Stomach (tissue), 9 donors: ENCODE measurements around the gene IL4R. TPM values are rescaled to one million over a fixed set of nuclear protein-coding genes. Genes with fewer than 3 reads are reported as not detected.

ENCODE experiments used
- DNase-seq, 2 donors: peaks; one replicate each; pipeline versions ENCODE4 v3.0.0 to v3.0.0-alpha.2; 2013 to 2019
- H3K27ac ChIP-seq, 5 donors: fragments of 200-600 bp in 4 of 5; sonication (generic) in 4 of 5; one replicate each; pipeline ENCODE4 v1.5.1; 2013 to 2019; ENCODE audit warnings: mild to moderate bottlenecking in 1 of 5, moderate library complexity in 1 of 5
- H3K27me3 ChIP-seq, 3 donors: fragments of 200-600 bp; sonication (generic); one replicate each; pipeline ENCODE4 v1.5.1; 2017 to 2019; ENCODE audit warnings: mixed run types in 1 of 3
- H3K36me3 ChIP-seq, 4 donors: fragments of 200-600 bp; sonication (generic); 1 replicate in 3 of 4; 2 replicates in 1 of 4; pipeline ENCODE4 v1.5.1; 2016 to 2019
- H3K4me1 ChIP-seq, 4 donors: fragments of 200-600 bp; sonication (generic); one replicate each; pipeline ENCODE4 v1.5.1; 2016 to 2019
- H3K4me3 ChIP-seq, 4 donors: fragments of 200-600 bp; sonication (generic) in 3 of 4; one replicate each; pipeline ENCODE4 v1.5.1; 2016 to 2019; ENCODE audit warnings: mild to moderate bottlenecking in 1 of 4
- H3K9me3 ChIP-seq, 4 donors: fragments of 200-600 bp; sonication (generic); one replicate each; pipeline ENCODE4 v1.5.1; 2016 to 2019
- EP300 ChIP-seq: sonication (generic); formaldehyde crosslinking; IDR thresholded peaks from one replicate; pipeline ENCODE4 v1.6.1; 2017; ENCODE audit warnings: antibody characterized with exemption
- POLR2A ChIP-seq, 4 donors: fragments of 450-650 bp; IDR thresholded peaks; one replicate each; pipeline ENCODE4 v1.6.1; 2016; ENCODE audit warnings: antibody characterized with exemption in 4 of 4, control low read depth in 2 of 4, mild to moderate bottlenecking in 1 of 4, moderate library complexity in 1 of 4
- POLR2AphosphoS5 ChIP-seq, 3 donors: sonication (generic); formaldehyde crosslinking; IDR thresholded peaks; one replicate each; pipeline ENCODE4 v1.6.1; 2016; ENCODE audit warnings: antibody characterized with exemption in 3 of 3
- WGBS, 5 donors: extraction: QIAGEN DNeasy Blood & Tissue Kit in 3 of 5; methylation state at CpG; one replicate each; pipeline versions ENCODE4 v1.1.5 to v1.1.7; 2013 to 2018; 5-methylcytosine and 5-hydroxymethylcytosine counted together
- intact Hi-C: fragments of 100-400 bp; cut with DNase I; formaldehyde crosslinking; loops from one replicate; pipeline ENCODE4 v1.15.1; 2023; ENCODE audit warnings: low total_unique reads
- polyA plus RNA-seq, 3 donors: library from polyadenylated mRNA; stranded (reverse); fragments of 200-250 nt; gene quantifications; one replicate each; pipeline ENCODE4 v1.2.3, GENCODE V29; 2013
- total RNA-seq, 5 donors: library from RNA; depleted of rRNA; stranded (reverse); fragments of >200 nt; gene quantifications; one replicate each; pipeline versions ENCODE4 v1.1.0 to v1.2.3, GENCODE V29; 2014 to 2016
- TF ChIP-seq, protein P1 (sequence below), 7 experiments: fragments of 450-650 bp in 4 of 7; fragments of 200-600 bp in 3 of 7; sonication (generic) in 3 of 7; IDR thresholded peaks; one replicate each; pipeline ENCODE4 v1.5.1; 2016 to 2019; ENCODE audit warnings: antibody characterized with exemption in 7 of 7, control low read depth in 2 of 7, mild to moderate bottlenecking in 1 of 7
- donor health status: healthy with polysubstance abuse.
- donor health status: Bipolar disorder and iron deficiency.
- donor health status: healthy.

IL4R gene
- total and polyA plus RNA-seq, 8 donors = 17.4 to 120 (median 52.4) TPM

DNA sequence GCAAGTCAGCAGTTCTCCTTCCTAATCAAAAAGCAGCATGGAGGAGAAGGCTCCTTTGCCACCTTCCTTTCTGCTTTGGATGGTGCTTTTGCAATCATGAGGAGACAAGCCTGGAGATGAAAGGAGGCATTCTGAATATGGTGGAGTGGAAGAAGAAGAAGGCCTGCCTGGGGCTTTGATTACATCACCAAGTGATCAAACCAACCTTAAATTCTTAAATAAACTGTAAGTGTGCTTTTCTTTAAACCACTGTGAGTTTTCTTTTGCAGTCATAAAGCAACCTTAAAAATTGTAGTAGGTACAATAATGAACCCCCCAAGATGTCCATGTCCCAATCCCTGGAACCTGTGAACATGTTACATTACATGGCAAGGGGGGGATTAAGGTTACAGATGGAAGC, 56.5 kb downstream of the IL4R start:
- Histone ChIP-seq H3K4me3 (no peak overlapping the region), H3K36me3 (no peaks in the 10 kb centered on the region), H3K27ac (no peak overlapping the region), H3K4me1 (peaks cover 17 to 32% (median 21%) of the 10 kb centered on the region in 4 donors), H3K27me3 (no peaks in the 10 kb centered on the region), H3K9me3 (no peaks in the 10 kb centered on the region)
- intact Hi-C loops = loop anchor here (10.0 kb wide), 2 partner anchors 84 to 196 kb away; no protein-coding TSS in a partner anchor
- TF ChIP-seq POLR2A (IDR thresholded peaks at IDR 0.05) = no peak
- no peak for TF ChIP-seq EP300
- TF ChIP-seq, protein P1, sequence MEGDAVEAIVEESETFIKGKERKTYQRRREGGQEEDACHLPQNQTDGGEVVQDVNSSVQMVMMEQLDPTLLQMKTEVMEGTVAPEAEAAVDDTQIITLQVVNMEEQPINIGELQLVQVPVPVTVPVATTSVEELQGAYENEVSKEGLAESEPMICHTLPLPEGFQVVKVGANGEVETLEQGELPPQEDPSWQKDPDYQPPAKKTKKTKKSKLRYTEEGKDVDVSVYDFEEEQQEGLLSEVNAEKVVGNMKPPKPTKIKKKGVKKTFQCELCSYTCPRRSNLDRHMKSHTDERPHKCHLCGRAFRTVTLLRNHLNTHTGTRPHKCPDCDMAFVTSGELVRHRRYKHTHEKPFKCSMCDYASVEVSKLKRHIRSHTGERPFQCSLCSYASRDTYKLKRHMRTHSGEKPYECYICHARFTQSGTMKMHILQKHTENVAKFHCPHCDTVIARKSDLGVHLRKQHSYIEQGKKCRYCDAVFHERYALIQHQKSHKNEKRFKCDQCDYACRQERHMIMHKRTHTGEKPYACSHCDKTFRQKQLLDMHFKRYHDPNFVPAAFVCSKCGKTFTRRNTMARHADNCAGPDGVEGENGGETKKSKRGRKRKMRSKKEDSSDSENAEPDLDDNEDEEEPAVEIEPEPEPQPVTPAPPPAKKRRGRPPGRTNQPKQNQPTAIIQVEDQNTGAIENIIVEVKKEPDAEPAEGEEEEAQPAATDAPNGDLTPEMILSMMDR (IDR thresholded peaks at IDR 0.05) = no peak
- TF ChIP-seq POLR2AphosphoS5 (IDR thresholded peaks at IDR 0.05) = no peak
- no peak for DNase-seq

DNA sequence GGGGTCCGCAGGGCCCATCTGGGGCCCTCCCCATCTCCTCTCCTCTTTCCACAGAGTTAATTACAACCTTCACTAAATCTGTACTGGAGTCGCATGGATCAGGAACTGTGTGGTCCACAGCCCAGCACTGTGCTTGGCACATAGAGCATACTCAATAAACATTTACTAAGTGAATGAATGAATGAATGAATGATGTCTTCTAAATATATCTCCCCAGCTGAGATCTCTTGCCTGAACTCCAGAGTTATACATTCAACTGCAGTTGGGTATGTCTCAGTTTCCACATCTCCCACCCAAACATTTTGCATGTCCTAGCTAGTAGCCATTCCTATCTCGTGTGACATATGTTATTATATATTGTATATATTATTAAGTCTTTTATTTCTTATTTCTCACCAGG, 59.5 kb downstream of the IL4R start:
- no peak for DNase-seq
- Histone ChIP-seq H3K9me3 (no peaks in the 10 kb centered on the region), H3K27me3 (no peaks in the 10 kb centered on the region), H3K27ac (no peak overlapping the region), H3K36me3 (no peaks in the 10 kb centered on the region), H3K4me1 (peaks cover 0 to 12% (median 5%) of the 10 kb centered on the region in 4 donors), H3K4me3 (no peak overlapping the region)
- 90 to 95% (median 92%) methylated on average over 3 of the region's 3 CpGs for WGBS, 5 donors
- intact Hi-C loops = loop anchor here (10.0 kb wide), 2 partner anchors 81 to 199 kb away; no protein-coding TSS in a partner anchor
- TF ChIP-seq, protein P1 (IDR thresholded peaks at IDR 0.05) = no peak
- TF ChIP-seq POLR2A (IDR thresholded peaks at IDR 0.05) (no peak), POLR2AphosphoS5 (IDR thresholded peaks at IDR 0.05) (no peak), EP300 (no peak)

- TF ChIP-seq EP300 = no peak
- TF ChIP-seq, protein P1 (IDR thresholded peaks at IDR 0.05) = no peak
- TF ChIP-seq POLR2AphosphoS5 (IDR thresholded peaks at IDR 0.05) = no peak
- TF ChIP-seq POLR2A (IDR thresholded peaks at IDR 0.05) = no peak
- 72 to 79% (median 73%) methylated on average over 8 of the region's 8 CpGs for WGBS, 5 donors
- Histone ChIP-seq H3K4me3 (no peak overlapping the region), H3K9me3 (no peaks in the 10 kb centered on the region), H3K36me3 (no peaks in the 10 kb centered on the region), H3K27ac (peak overlapping the region in 3 of 5 donors; percentile 1 to 12 (median 7)), H3K4me1 (peaks cover 0 to 8% (median 4%) of the 10 kb centered on the region in 4 donors), H3K27me3 (no peaks in the 10 kb centered on the region)
- DNase-seq = no peak
- intact Hi-C loops = loop anchor here (10.0 kb wide), 2 partner anchors 80 to 200 kb away; no protein-coding TSS in a partner anchor
Measured at GRCh38 chr16:27374221-27374803, 60.5 kb downstream of the IL4R start.

DNA sequence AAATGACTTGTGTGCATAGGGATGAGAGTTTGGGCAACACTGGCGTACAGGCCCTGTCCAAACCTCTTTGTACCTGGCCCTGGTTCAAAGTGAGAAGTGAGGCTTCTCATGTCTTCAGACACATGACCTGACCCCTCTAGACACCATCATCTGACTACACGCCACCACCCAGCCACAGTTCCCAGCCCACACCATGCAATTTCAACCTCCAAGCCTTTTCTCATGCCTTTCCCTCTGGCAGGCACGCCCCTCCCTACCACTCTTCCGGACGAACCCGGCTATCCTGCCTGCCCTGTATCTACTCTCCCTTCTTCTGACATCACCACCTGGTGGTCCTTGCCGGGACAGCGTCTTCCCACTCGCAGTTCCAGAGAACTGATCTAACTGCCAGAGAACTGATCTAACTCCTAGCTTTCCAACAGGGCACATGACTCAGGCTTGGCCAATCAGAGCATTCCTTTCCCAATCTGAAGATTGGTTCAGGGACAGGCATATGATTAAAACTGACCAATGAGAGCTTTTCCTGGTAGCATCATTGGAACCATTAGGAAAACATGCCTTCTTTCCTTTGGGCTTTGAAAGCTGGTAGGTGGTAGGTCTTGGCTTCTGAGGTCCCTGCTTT, 61.1 kb downstream of the IL4R start:
- peak; percentile 33 to 79 for DNase-seq
- Histone ChIP-seq H3K4me3 (peak overlapping the region in 1 of 4 donors; percentile 7), H3K27ac (peak overlapping the region in 3 of 5 donors; percentile 1 to 12 (median 7)), H3K4me1 (peaks cover 0 to 8% (median 4%) of the 10 kb centered on the region in 4 donors), H3K27me3 (no peaks in the 10 kb centered on the region), H3K9me3 (no peaks in the 10 kb centered on the region), H3K36me3 (no peaks in the 10 kb centered on the region)
- TF ChIP-seq EP300 (no peak), POLR2AphosphoS5 (IDR thresholded peaks at IDR 0.05) (peak in 1 of 3 donors; percentile 34)
- TF ChIP-seq, protein P1 (IDR thresholded peaks at IDR 0.05) = peak in 3 of 7 experiments; percentile 29 to 41 (median 33)
- 18 to 24% (median 19%) methylated on average over 8 to 9 of the region's 9 CpGs for WGBS, 5 donors
- intact Hi-C loops = loop anchor here (10.0 kb wide), 2 partner anchors 80 to 200 kb away; no protein-coding TSS in a partner anchor
